ENCODE data around the gene PRL. TPM values are rescaled to one million over a fixed set of nuclear protein-coding genes. Genes with fewer than 3 reads are reported as not detected.

The PRL gene
- total RNA-seq (not detected), total RNA-seq (0 reads per million in 2 donors)

GRCh38 chr6:22296936-22297335 is at the start of gene PRL:
Gene PRL, minus strand, starts transcription at chr6:22297036. Its CDS starts 54 bp downstream, at chr6:22296982.
- DNase-seq (no peak), ATAC-seq (no peak)
- Mint-ChIP-seq H3K27ac (no peak within 1 kb of the TSS), H3K4me1 (no peaks in the 10 kb centered on the region), H3K27me3 (no peaks in the 10 kb centered on the region), H3K4me3 (no peak within 1 kb of the TSS), H3K36me3 (ENCODE audit: low read depth) (no peaks in the 10 kb centered on the region)
- H3K9me3 ChIP-seq (ENCODE audit: control insufficient read depth, low read length, poor library complexity, severe bottlenecking) = no peaks in the 10 kb centered on the region

- Mint-ChIP-seq H3K27me3 (no peaks in the 10 kb centered on the region), H3K4me1 (no peaks in the 10 kb centered on the region), H3K36me3 (ENCODE audit: low read depth) (no peaks in the 10 kb centered on the region), H3K27ac (no peak overlapping the region), H3K4me3 (no peak overlapping the region)
- no peak for DNase-seq
- no peaks in the 10 kb centered on the region for H3K9me3 ChIP-seq (ENCODE audit: control insufficient read depth, low read length, poor library complexity, severe bottlenecking)
- ATAC-seq = no peak
Measured at GRCh38 chr6:22343864-22344263, 47.0 kb upstream of the PRL start.

GRCh38 chr6:22334778-22335177 is 37.9 kb upstream of the PRL start:
- no peaks in the 10 kb centered on the region for H3K36me3 Mint-ChIP-seq (ENCODE audit: low read depth)
- H3K27me3 Mint-ChIP-seq = no peaks in the 10 kb centered on the region
- no peaks in the 10 kb centered on the region for H3K9me3 ChIP-seq (ENCODE audit: control insufficient read depth, low read length, poor library complexity, severe bottlenecking)
- H3K4me3 Mint-ChIP-seq = no peak overlapping the region
- H3K27ac Mint-ChIP-seq = no peak overlapping the region
- ATAC-seq (no peak), DNase-seq (no peak)
- H3K4me1 Mint-ChIP-seq = no peaks in the 10 kb centered on the region

- no peak overlapping the region for H3K4me3 Mint-ChIP-seq
- H3K4me1 Mint-ChIP-seq = no peaks in the 10 kb centered on the region
- H3K27me3 Mint-ChIP-seq = no peaks in the 10 kb centered on the region
- H3K9me3 ChIP-seq (ENCODE audit: control insufficient read depth, low read length, poor library complexity, severe bottlenecking) = no peaks in the 10 kb centered on the region
- no peak for ATAC-seq
- H3K27ac Mint-ChIP-seq = no peak overlapping the region
- DNase-seq = no peak
- H3K36me3 Mint-ChIP-seq (ENCODE audit: low read depth) = no peaks in the 10 kb centered on the region
Measured at GRCh38 chr6:22333802-22334201, 37.0 kb upstream of the PRL start.

- Mint-ChIP-seq H3K36me3 (ENCODE audit: low read depth) (no peaks in the 10 kb centered on the region), H3K4me3 (no peak overlapping the region), H3K27me3 (no peaks in the 10 kb centered on the region), H3K4me1 (no peaks in the 10 kb centered on the region), H3K27ac (no peak overlapping the region)
- ATAC-seq = no peak
- no peak for DNase-seq
- no peaks in the 10 kb centered on the region for H3K9me3 ChIP-seq (ENCODE audit: control insufficient read depth, low read length, poor library complexity, severe bottlenecking)
Measured at GRCh38 chr6:22332711-22333110, 35.9 kb upstream of the PRL start.

DNA sequence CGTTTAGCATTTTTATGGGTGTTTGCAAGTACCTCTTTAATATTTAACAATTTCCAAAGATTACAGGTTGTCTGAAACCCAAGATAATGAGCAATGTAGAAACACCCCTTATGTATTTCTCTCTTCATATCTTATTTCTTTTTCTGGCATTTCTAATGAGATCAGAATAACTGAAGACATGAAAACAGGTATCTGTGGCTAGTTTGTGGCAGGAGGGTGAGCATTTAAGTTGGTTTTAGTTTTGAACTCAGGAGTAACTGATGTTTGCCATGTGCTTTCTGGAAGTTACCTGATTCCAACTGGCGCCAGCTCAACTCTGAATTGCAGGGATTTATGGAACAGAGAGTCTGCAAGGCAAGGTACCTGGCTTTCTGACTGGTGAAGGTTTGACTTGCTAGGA is 35.4 kb upstream of the PRL start:
- no peak for ATAC-seq
- H3K4me3 Mint-ChIP-seq = no peak overlapping the region
- no peaks in the 10 kb centered on the region for H3K4me1 Mint-ChIP-seq

GRCh38 chr6:22330941-22331340 is 34.1 kb upstream of the PRL start:
- no peak overlapping the region for H3K27ac Mint-ChIP-seq
- H3K27me3 Mint-ChIP-seq = no peaks in the 10 kb centered on the region
- no peaks in the 10 kb centered on the region for H3K36me3 Mint-ChIP-seq (ENCODE audit: low read depth)
- DNase-seq (no peak), ATAC-seq (no peak)
- H3K4me3 Mint-ChIP-seq = no peak overlapping the region
- no peaks in the 10 kb centered on the region for H3K9me3 ChIP-seq (ENCODE audit: control insufficient read depth, low read length, poor library complexity, severe bottlenecking)
- no peaks in the 10 kb centered on the region for H3K4me1 Mint-ChIP-seq

More for the DNA sequence above, 35.4 kb upstream of the PRL start:
- H3K9me3 ChIP-seq (ENCODE audit: control insufficient read depth, low read length, poor library complexity, severe bottlenecking) = no peaks in the 10 kb centered on the region
- Mint-ChIP-seq H3K27me3 (no peaks in the 10 kb centered on the region), H3K36me3 (ENCODE audit: low read depth) (no peaks in the 10 kb centered on the region), H3K27ac (no peak overlapping the region)
- no peak for DNase-seq

DNA sequence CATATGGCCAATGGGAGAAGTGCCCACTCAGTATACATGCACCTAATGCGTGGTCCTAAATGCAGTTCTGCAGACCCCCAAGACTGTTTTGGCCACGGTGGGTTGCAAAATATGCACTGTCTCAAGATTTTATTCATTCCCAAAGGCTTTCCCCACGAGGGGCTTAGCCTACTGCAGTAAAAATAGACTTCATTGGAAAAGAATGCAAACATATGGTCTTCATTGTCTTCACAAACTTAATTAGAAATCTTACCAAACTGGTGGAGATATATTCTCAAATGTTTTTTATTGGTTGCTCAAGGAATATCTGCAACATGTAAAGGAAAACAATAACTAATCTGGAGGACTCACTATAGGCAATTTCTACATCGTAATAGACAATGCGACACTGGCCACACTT is 31.6 kb upstream of the PRL start:
- Mint-ChIP-seq H3K36me3 (ENCODE audit: low read depth) (no peaks in the 10 kb centered on the region), H3K4me3 (no peak overlapping the region), H3K4me1 (no peaks in the 10 kb centered on the region), H3K27me3 (no peaks in the 10 kb centered on the region), H3K27ac (no peak overlapping the region)
- no peaks in the 10 kb centered on the region for H3K9me3 ChIP-seq (ENCODE audit: control insufficient read depth, low read length, poor library complexity, severe bottlenecking)
- no peak for ATAC-seq
- DNase-seq = no peak

- H3K4me3 Mint-ChIP-seq = no peak overlapping the region
- H3K36me3 Mint-ChIP-seq (ENCODE audit: low read depth) = no peaks in the 10 kb centered on the region
- no peak for DNase-seq
- no peaks in the 10 kb centered on the region for H3K9me3 ChIP-seq (ENCODE audit: control insufficient read depth, low read length, poor library complexity, severe bottlenecking)
- no peaks in the 10 kb centered on the region for H3K27me3 Mint-ChIP-seq
- no peak overlapping the region for H3K27ac Mint-ChIP-seq
- no peak for ATAC-seq
- no peaks in the 10 kb centered on the region for H3K4me1 Mint-ChIP-seq
Measured at GRCh38 chr6:22327881-22328280, 31.0 kb upstream of the PRL start.

GRCh38 chr6:22326500-22326899 is 29.7 kb upstream of the PRL start:
- H3K27ac Mint-ChIP-seq = no peak overlapping the region
- ATAC-seq = no peak
- H3K4me1 Mint-ChIP-seq = no peaks in the 10 kb centered on the region
- no peak overlapping the region for H3K4me3 Mint-ChIP-seq
- DNase-seq = no peak
- no peaks in the 10 kb centered on the region for H3K27me3 Mint-ChIP-seq
- H3K36me3 Mint-ChIP-seq (ENCODE audit: low read depth) = no peaks in the 10 kb centered on the region
- no peaks in the 10 kb centered on the region for H3K9me3 ChIP-seq (ENCODE audit: control insufficient read depth, low read length, poor library complexity, severe bottlenecking)

GRCh38 chr6:22325481-22325880 is 28.6 kb upstream of the PRL start:
- H3K36me3 Mint-ChIP-seq (ENCODE audit: low read depth) = no peaks in the 10 kb centered on the region
- H3K27ac Mint-ChIP-seq = no peak overlapping the region
- H3K9me3 ChIP-seq (ENCODE audit: control insufficient read depth, low read length, poor library complexity, severe bottlenecking) = no peaks in the 10 kb centered on the region
- no peak for ATAC-seq
- DNase-seq = no peak
- H3K27me3 Mint-ChIP-seq = no peaks in the 10 kb centered on the region
- H3K4me1 Mint-ChIP-seq = no peaks in the 10 kb centered on the region
- H3K4me3 Mint-ChIP-seq = no peak overlapping the region

DNA sequence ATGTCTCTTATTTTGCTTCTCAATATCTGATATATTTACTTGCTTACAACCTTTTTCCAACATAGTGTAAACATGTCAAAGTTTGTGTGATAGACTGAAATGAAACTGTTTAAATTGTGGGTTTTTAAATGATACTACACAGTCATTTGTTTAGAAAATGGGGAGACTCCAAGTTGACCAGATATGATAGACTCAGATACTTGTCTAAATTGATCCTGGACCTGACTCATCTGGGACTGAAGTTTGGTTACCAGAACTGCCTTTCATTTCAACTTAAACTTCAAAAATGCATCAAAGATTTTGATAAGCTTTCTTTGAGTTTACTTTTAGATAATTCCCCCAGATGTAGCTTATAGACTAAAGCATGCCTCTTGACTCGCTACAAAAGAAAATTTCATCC is 27.0 kb upstream of the PRL start:
- Mint-ChIP-seq H3K36me3 (ENCODE audit: low read depth) (no peaks in the 10 kb centered on the region), H3K4me3 (no peak overlapping the region), H3K4me1 (no peaks in the 10 kb centered on the region), H3K27me3 (no peaks in the 10 kb centered on the region), H3K27ac (no peak overlapping the region)
- ATAC-seq (no peak), DNase-seq (no peak)
- no peaks in the 10 kb centered on the region for H3K9me3 ChIP-seq (ENCODE audit: control insufficient read depth, low read length, poor library complexity, severe bottlenecking)

GRCh38 chr6:22322103-22323030 is 25.5 kb upstream of the PRL start:
- H3K27me3 Mint-ChIP-seq = no peaks in the 10 kb centered on the region
- ATAC-seq (no peak), DNase-seq (no peak)
- H3K4me3 Mint-ChIP-seq = no peak overlapping the region
- H3K9me3 ChIP-seq (ENCODE audit: control insufficient read depth, low read length, poor library complexity, severe bottlenecking) = no peaks in the 10 kb centered on the region
- no peaks in the 10 kb centered on the region for H3K36me3 Mint-ChIP-seq (ENCODE audit: low read depth)
- no peak overlapping the region for H3K27ac Mint-ChIP-seq
- H3K4me1 Mint-ChIP-seq = no peaks in the 10 kb centered on the region

- no peaks in the 10 kb centered on the region for H3K27me3 Mint-ChIP-seq
- H3K4me3 Mint-ChIP-seq = no peak overlapping the region
- no peaks in the 10 kb centered on the region for H3K36me3 Mint-ChIP-seq (ENCODE audit: low read depth)
- H3K27ac Mint-ChIP-seq = no peak overlapping the region
- H3K4me1 Mint-ChIP-seq = no peaks in the 10 kb centered on the region
- no peak for ATAC-seq
- H3K9me3 ChIP-seq (ENCODE audit: control insufficient read depth, low read length, poor library complexity, severe bottlenecking) = no peaks in the 10 kb centered on the region
- DNase-seq = no peak
Measured at GRCh38 chr6:22320750-22321149, 23.9 kb upstream of the PRL start.

All from T-helper 17 cell (primary cell).